H9 (cell line): ENCODE data around the gene GRHL3. TPM values are rescaled to one million over a fixed set of nuclear protein-coding genes. Genes with fewer than 3 reads are reported as not detected.

Experiments
- DNase-seq: peaks from one replicate; pipeline ENCODE4 v3.0.0-alpha.2; 2017
- H2AFZ ChIP-seq: one replicate; pipeline ENCODE4 v1.6.1; 2013; ENCODE audit warnings: mild to moderate bottlenecking, low read length, control low read depth, moderate library complexity
- H2AK5ac ChIP-seq: 2 replicates; pipeline ENCODE4 v1.6.1; 2013; ENCODE audit warnings: low read length, control low read depth, mixed read lengths; ENCODE audit not compliant: insufficient read length
- H2BK120ac ChIP-seq: one replicate; pipeline ENCODE4 v1.6.1; 2013; ENCODE audit warnings: low read depth, mild to moderate bottlenecking, low read length, control low read depth, inconsistent platforms; ENCODE audit not compliant: poor library complexity, severe bottlenecking
- H2BK12ac ChIP-seq: 2 replicates; pipeline ENCODE4 v1.6.1; 2013; ENCODE audit warnings: low read length, control low read depth, mixed read lengths, low read depth; ENCODE audit not compliant: insufficient read length
- H2BK15ac ChIP-seq: 2 replicates; pipeline ENCODE4 v1.6.1; 2013; ENCODE audit warnings: low read depth, low read length, control low read depth
- H2BK20ac ChIP-seq: one replicate; pipeline ENCODE4 v1.6.1; 2013; ENCODE audit warnings: low read depth, mild to moderate bottlenecking, low read length, control low read depth, inconsistent platforms; ENCODE audit not compliant: poor library complexity, severe bottlenecking
- H2BK5ac ChIP-seq: 2 replicates; pipeline ENCODE4 v1.6.1; 2013; ENCODE audit warnings: low read length, control low read depth, mixed read lengths; ENCODE audit not compliant: insufficient read length
- H3K14ac ChIP-seq: 2 replicates; pipeline ENCODE4 v1.6.1; 2013; ENCODE audit warnings: low read length, control low read depth; ENCODE audit not compliant: insufficient read depth
- H3K18ac ChIP-seq: 2 replicates; pipeline ENCODE4 v1.6.1; 2013; ENCODE audit warnings: low read depth, mild to moderate bottlenecking, mixed read lengths, low read length, control low read depth; ENCODE audit not compliant: insufficient read length
- H3K23ac ChIP-seq: 2 replicates; pipeline ENCODE4 v1.6.1; 2013; ENCODE audit warnings: low read length, control low read depth, mixed read lengths, low read depth; ENCODE audit not compliant: insufficient read length
- H3K23me2 ChIP-seq: 2 replicates; pipeline ENCODE4 v1.6.1; 2013; ENCODE audit warnings: low read depth, mild to moderate bottlenecking, mixed read lengths, low read length, control low read depth; ENCODE audit not compliant: insufficient read length, poor library complexity, severe bottlenecking
- H3K27ac ChIP-seq: 2 replicates; pipeline ENCODE4 v1.5.1; 2013; ENCODE audit warnings: low read length, control low read depth, mixed read lengths, low read depth; ENCODE audit not compliant: insufficient read length
- H3K27me3 ChIP-seq: 2 replicates; pipeline ENCODE4 v1.6.1; 2013; ENCODE audit warnings: low read length, control low read depth, inconsistent platforms; ENCODE audit not compliant: insufficient read depth
- H3K4ac ChIP-seq: 2 replicates; pipeline ENCODE4 v1.6.1; 2013; ENCODE audit warnings: low read depth, mild to moderate bottlenecking, control low read depth, inconsistent platforms, low read length, moderate library complexity
- H3K4me1 ChIP-seq: 2 replicates; pipeline ENCODE4 v1.6.1; 2013; ENCODE audit warnings: low read length, control low read depth, inconsistent platforms; ENCODE audit not compliant: insufficient read depth
- H3K4me2 ChIP-seq: 2 replicates; pipeline ENCODE4 v1.6.1; 2013; ENCODE audit warnings: low read length, control low read depth, mixed read lengths; ENCODE audit not compliant: insufficient read length, insufficient read depth
- H3K56ac ChIP-seq: 2 replicates; pipeline ENCODE4 v1.6.1; 2013; ENCODE audit warnings: low read depth, mild to moderate bottlenecking, mixed read lengths, low read length, control low read depth; ENCODE audit not compliant: insufficient read length
- H3K79me1 ChIP-seq: 2 replicates; pipeline ENCODE4 v1.6.1; 2013; ENCODE audit warnings: low read depth, mild to moderate bottlenecking, moderate library complexity, low read length, control low read depth, inconsistent platforms; ENCODE audit not compliant: insufficient read depth, poor library complexity, severe bottlenecking
- H3K79me2 ChIP-seq: 2 replicates; pipeline ENCODE4 v1.6.1; 2013; ENCODE audit warnings: low read length, control low read depth, inconsistent platforms; ENCODE audit not compliant: insufficient read depth
- H3K9ac ChIP-seq: 2 replicates; pipeline ENCODE4 v1.6.1; 2013; ENCODE audit warnings: low read length, control low read depth, mixed read lengths; ENCODE audit not compliant: insufficient read length; ENCODE audit errors: extremely low read depth
- H3K9me3 ChIP-seq: one replicate; pipeline ENCODE4 v1.6.1; 2013; ENCODE audit warnings: low read depth, low read length, inconsistent platforms; ENCODE audit not compliant: control insufficient read depth
- H3T11ph ChIP-seq: one replicate; pipeline ENCODE4 v1.6.1; 2013; ENCODE audit warnings: mild to moderate bottlenecking, low read length, control low read depth, inconsistent platforms
- H4K20me1 ChIP-seq: one replicate; pipeline ENCODE4 v1.6.1; 2013; ENCODE audit not compliant: control insufficient read depth, insufficient read length, insufficient read depth
- H4K5ac ChIP-seq: 2 replicates; pipeline ENCODE4 v1.6.1; 2013; ENCODE audit warnings: low read depth, mild to moderate bottlenecking, mixed read lengths, low read length, control low read depth; ENCODE audit not compliant: insufficient read length
- H4K8ac ChIP-seq: replicated peaks from 2 replicates; pipeline ENCODE4 v1.6.1; 2013; ENCODE audit warnings: low read length, control low read depth, mixed read lengths, low read depth; ENCODE audit not compliant: insufficient read length
- H4K91ac ChIP-seq: 2 replicates; pipeline ENCODE4 v1.6.1; 2013; ENCODE audit warnings: low read depth, mild to moderate bottlenecking, moderate library complexity, mixed read lengths, low read length, control low read depth; ENCODE audit not compliant: insufficient read length
- H3K27ac Mint-ChIP-seq, 3 experiments: 2 replicates in 2 of 3; 3 replicates in 1 of 3; pipeline ENCODE4 v1.8.0; 2020 to 2021; ENCODE audit warnings: mixed read lengths in 3 of 3, mild to moderate bottlenecking in 1 of 3, moderate library complexity in 1 of 3
- H3K27me3 Mint-ChIP-seq: 2 replicates; pipeline ENCODE4 v1.8.0; 2021; ENCODE audit warnings: low read depth, mild to moderate bottlenecking, moderate library complexity, mixed read lengths
- H3K36me3 Mint-ChIP-seq, 3 experiments: 2 replicates in 2 of 3; 3 replicates in 1 of 3; pipeline ENCODE4 v1.8.0; 2020 to 2021; ENCODE audit warnings: low read depth in 3 of 3, mixed read lengths in 3 of 3; ENCODE audit not compliant: insufficient read depth in 1 of 3
- H3K4me1 Mint-ChIP-seq, 2 experiments: 2 replicates each; pipeline ENCODE4 v1.8.0; 2020; ENCODE audit warnings: mixed read lengths in 2 of 2
- H3K4me3 Mint-ChIP-seq, 2 experiments: 2 replicates in 1 of 2; 3 replicates in 1 of 2; pipeline ENCODE4 v1.8.0; 2020 to 2021; ENCODE audit warnings: mild to moderate bottlenecking in 2 of 2, mixed read lengths in 2 of 2, moderate library complexity in 1 of 2
- H3K9me3 Mint-ChIP-seq, 2 experiments: 2 replicates in 1 of 2; 3 replicates in 1 of 2; pipeline ENCODE4 v1.8.0; 2020; ENCODE audit warnings: mild to moderate bottlenecking in 2 of 2, mixed read lengths in 2 of 2, moderate library complexity in 1 of 2
- WGBS: extraction: QIAGEN DNeasy Blood & Tissue Kit; methylation state at CpG from one replicate; pipeline ENCODE4 v1.1.7; 2013; ENCODE audit warnings: missing lambda C conversion rate, low lambda C conversion rate, mixed read lengths; ENCODE audit not compliant: insufficient read length; ENCODE audit errors: extremely low coverage; 5-methylcytosine and 5-hydroxymethylcytosine counted together
- total RNA-seq: library from RNA; stranded (reverse); gene quantifications from 2 replicates; pipeline ENCODE4 v1.2.1, GENCODE V29; 2021
- TF ChIP-seq, protein P1 (sequence below): fragments of 200-600 bp; sonication (generic); conservative IDR thresholded peaks from 3 replicates; pipeline ENCODE4 v1.8.0; 2021; ENCODE audit warnings: antibody characterized with exemption, mild to moderate bottlenecking

The GRHL3 gene
- total RNA-seq, 1 experiment from 2014 or later = 3.5 TPM

DNA sequence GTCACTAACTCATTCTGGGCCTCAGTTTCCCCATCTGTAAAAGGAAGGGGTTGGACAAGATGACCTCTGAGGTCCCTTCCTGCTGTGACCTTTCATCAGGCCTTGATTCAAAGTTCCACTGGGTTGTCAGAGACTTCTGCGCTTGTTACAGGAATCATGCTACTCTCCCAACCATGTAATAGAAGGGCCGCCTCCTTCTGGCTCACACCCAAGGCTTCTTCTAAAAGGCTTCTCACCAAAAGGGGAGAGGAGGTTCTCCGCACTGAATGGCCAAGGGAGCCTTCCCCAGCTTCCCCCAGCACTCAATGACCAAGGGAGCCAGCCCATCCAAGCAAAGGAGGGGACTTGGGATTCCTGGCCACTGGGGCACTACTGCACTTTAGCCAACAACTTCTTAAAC is 42.7 kb downstream of the GRHL3 start:
- WGBS = no CpG with 5 or more reads among the region's 3 CpGs
- H3K79me2 ChIP-seq = no peaks in the 10 kb centered on the region
- no peak overlapping the region for H2AK5ac ChIP-seq
- no peaks in the 10 kb centered on the region for H3K23me2 ChIP-seq
- H3K56ac ChIP-seq = no peak overlapping the region
- H3K9me3 Mint-ChIP-seq = no peaks in the 10 kb centered on the region
- no peak overlapping the region for H3T11ph ChIP-seq
- no peak overlapping the region for H2BK120ac ChIP-seq
- H4K8ac ChIP-seq = no peak overlapping the region
- H2BK20ac ChIP-seq = no peak overlapping the region
- no peak overlapping the region for H3K23ac ChIP-seq
- no peaks in the 10 kb centered on the region for H3K27me3 ChIP-seq
- H4K5ac ChIP-seq = no peak overlapping the region
- H3K9me3 ChIP-seq = no peaks in the 10 kb centered on the region
- no peak overlapping the region for H4K91ac ChIP-seq
- H3K14ac ChIP-seq = no peak overlapping the region
- no peak overlapping the region for H3K27ac Mint-ChIP-seq
- H2BK12ac ChIP-seq = no peak overlapping the region
- TF ChIP-seq, protein P1, sequence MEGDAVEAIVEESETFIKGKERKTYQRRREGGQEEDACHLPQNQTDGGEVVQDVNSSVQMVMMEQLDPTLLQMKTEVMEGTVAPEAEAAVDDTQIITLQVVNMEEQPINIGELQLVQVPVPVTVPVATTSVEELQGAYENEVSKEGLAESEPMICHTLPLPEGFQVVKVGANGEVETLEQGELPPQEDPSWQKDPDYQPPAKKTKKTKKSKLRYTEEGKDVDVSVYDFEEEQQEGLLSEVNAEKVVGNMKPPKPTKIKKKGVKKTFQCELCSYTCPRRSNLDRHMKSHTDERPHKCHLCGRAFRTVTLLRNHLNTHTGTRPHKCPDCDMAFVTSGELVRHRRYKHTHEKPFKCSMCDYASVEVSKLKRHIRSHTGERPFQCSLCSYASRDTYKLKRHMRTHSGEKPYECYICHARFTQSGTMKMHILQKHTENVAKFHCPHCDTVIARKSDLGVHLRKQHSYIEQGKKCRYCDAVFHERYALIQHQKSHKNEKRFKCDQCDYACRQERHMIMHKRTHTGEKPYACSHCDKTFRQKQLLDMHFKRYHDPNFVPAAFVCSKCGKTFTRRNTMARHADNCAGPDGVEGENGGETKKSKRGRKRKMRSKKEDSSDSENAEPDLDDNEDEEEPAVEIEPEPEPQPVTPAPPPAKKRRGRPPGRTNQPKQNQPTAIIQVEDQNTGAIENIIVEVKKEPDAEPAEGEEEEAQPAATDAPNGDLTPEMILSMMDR = no peak
- H3K4ac ChIP-seq = no peak overlapping the region
- no peaks in the 10 kb centered on the region for H3K27me3 Mint-ChIP-seq
- H3K18ac ChIP-seq = no peak overlapping the region
- H3K9ac ChIP-seq = no peak overlapping the region
- no peak for DNase-seq
- no peak overlapping the region for H3K4me3 Mint-ChIP-seq
- H3K27ac ChIP-seq = no peak overlapping the region
- H3K4me1 ChIP-seq = no peaks in the 10 kb centered on the region
- H3K36me3 Mint-ChIP-seq = peaks cover 3 to 9% (median 8%) of the 10 kb centered on the region in 3 experiments; a peak in 5 of 7 replicates
- no peaks in the 10 kb centered on the region for H4K20me1 ChIP-seq
- H3K4me1 Mint-ChIP-seq = peaks cover 12 to 20% of the 10 kb centered on the region in 2 experiments
- H3K79me1 ChIP-seq = no peaks in the 10 kb centered on the region
- no peak overlapping the region for H3K4me2 ChIP-seq
- H2BK15ac ChIP-seq = no peak overlapping the region
- no peak overlapping the region for H2AFZ ChIP-seq
- H2BK5ac ChIP-seq = no peak overlapping the region
